HUDEP-2 (cell line): Measurements from ENCODE around the gene DCLK1.
"Not testable (repeated sequence)": the region's sequence is repeated elsewhere in the genome, so short reads cannot be mapped to it uniquely, and the experiment has no call there.

Experiments used
- DNase-seq, 76 experiments: peaks; one replicate each; lab custom pipeline; 2025; ENCODE audit not compliant: unreplicated experiment in 76 of 76; lab: John Stamatoyannopoulos, UW

DCLK1 gene

DNA sequence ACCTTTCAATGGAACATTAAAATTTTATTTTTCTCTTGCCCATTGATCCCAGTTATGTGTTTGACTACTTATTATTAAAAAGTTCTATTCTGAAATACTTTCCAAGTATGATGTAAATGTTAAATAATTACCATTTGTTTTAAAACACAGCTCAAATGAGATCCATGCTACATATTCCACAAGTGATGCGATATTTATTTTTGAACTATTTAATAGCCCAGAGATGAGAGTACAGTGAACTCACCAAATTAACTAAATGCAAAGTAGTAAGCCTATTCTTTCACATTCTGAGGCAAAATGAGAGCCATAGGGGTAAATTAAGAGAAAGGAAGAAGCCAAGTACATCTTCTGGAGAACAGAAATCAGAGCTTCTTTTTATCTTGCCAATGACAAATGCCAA, 1.2 kb upstream of the DCLK1 start:
- no peak for DNase-seq

DNA sequence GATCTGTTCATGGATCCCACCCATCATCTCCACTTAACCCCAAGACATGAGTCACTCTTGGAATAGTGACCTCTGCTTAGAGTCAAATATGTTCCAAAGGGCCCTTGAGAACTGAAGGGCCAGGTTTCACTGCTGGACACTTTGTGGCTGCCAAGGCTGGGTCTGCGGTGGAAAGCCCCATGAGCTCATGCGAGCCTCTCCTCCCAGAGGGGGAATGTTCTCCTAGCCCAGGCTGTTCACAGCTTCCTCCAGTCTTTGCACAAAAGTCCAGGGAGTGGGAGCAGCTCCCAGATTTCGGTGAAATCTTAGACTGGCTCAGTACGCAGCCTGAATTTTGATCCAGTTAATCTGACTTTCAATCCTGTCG, 732 bp upstream of the DCLK1 start:
- DNase-seq = no peak

GRCh38 chr13:36130552-36131221, 495 bp downstream of the DCLK1 start:
- DNase-seq = peak in 2 of 76 experiments; percentile 3 to 8

GRCh38 chr13:36130193-36130551, 1.0 kb downstream of the DCLK1 start:
- DNase-seq = no peak

DNA sequence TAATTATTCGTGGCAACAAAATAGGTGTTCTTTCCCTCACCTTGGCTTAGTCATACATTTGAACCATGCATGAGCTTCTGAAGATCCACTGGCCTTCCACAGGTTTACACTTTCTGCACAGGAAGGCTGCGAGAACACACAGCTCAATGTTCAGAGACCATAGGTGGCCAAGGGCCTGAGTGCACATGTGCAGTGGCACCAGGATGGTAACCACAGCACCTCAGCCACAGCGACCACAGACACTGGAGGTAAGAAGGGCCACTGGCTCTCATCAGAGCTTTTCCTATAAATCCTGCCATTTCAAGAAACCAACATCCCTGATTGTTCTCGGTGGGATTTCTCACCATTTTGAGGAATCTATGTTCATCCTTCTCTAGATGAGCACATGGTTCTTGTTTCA, 1.6 kb downstream of the DCLK1 start:
- no peak for DNase-seq

DNA sequence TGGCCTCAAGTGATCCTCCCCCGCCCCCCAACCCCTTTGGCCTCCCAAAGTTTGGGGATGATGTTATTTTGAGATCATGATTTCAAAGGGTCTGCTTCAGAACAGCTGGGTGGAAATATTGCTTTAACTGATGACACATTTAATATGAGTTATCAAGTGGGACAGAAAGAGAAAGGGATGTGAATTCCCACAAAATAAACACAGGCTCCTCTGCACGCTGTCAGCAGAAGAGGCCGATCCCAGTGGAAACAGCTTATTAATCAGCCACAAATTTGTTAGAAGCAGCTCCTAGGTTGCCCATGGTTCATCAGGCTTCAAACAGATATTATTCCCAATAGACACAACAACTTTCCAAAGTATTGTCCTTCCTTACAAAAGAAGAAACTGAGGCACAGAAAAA, 4.7 kb downstream of the DCLK1 start:
- DNase-seq = no peak

GRCh38 chr13:36125841-36126240, 5.3 kb downstream of the DCLK1 start:
- DNase-seq = no peak

DNA sequence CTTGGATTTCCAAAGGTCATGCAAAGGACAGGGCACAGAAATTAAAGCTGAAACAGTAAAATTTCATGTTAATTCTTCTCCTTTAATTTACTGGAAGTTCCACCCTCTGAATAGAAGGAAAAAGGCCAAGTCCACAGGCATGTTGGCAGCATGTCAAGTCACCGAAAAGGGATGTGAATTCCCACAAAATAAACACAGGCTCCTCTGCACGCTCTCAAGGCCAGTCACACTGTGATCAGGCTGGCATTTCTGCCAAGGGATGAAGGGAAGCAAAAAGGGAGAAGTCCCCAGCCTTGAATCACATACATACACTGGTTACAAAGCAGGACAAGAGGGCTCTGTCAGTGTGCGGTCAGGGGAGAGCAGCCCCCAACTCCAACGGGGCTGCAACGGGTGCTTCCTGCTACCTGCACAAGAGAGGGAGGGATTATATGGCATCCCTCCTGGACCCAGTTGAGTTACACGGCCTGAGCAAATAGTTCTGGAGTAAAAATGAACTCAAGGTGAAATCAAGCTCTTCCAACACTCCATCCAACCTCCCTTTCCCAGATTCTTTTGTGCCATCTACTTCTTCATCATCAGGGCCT, 6.9 kb downstream of the DCLK1 start:
- DNase-seq = no peak

DNA sequence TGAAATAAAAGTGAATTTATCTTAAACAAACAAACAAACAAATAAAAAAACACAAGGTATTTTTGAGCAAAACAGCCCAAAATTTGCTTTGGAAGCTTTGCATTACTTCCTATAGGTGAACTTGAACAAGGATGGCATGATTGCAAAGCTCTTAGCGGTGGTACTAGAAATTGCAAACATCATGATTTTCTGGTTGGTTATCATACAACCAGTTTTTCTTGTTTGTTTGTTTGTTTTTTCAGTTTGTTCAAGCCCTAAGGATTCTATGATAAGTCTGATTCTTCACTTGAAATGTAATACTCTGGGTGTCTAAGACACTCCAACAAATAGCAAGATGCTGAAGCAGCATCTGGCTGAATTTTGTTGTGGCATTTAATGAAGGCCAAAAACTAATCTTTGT, 15.9 kb downstream of the DCLK1 start:
- no peak for DNase-seq

GRCh38 chr13:36114233-36114632, 16.9 kb downstream of the DCLK1 start:
- no peak for DNase-seq

- DNase-seq = no peak
Observed at GRCh38 chr13:36108954-36109353, 22.2 kb downstream of the DCLK1 start.

DNA sequence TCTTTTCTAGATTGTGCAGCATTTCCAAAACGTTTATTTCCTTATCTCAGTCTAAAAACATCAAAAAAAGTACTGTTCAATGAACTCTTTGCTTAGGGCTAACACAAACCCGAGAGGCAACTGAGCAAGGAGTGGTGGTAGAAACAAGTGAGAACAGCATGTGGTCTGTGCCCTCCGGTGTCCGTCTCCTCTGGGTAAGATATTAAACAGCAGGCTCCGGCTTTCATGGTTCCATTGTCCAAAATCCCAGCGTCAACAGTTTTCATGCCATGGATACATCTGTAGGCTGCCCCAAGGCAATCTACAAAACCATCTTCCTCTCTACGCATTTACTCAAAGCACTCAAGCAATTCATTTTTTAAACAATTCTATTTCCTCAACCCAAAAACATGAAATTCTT, 22.8 kb downstream of the DCLK1 start:
- DNase-seq = no peak

- DNase-seq = no peak
Observed at GRCh38 chr13:36107521-36107920, 23.7 kb downstream of the DCLK1 start.

DNA sequence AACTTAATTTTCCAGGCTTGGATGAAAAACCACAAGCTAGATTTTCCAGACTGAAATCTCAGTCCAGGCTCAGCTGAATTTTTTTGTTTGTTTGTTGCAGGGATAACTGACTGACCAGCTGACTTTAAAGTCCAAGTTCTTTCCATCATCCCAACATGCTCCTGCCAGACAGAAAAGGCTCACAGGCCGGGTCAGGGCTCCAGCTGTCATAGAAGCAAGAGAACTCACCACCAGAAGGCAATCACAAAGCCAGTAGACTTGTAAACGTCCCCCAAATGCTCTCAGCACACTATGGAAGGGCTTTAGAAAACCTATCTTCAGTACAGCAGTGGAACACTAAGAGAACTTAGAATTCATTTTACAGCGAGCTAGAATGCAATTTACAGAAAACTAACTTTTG, 25.5 kb downstream of the DCLK1 start:
- DNase-seq = no peak

- no peak for DNase-seq
Observed at GRCh38 chr13:36102721-36103120, 28.5 kb downstream of the DCLK1 start.

GRCh38 chr13:36101907-36102306, 29.3 kb downstream of the DCLK1 start:
- DNase-seq = not testable (repeated sequence)

DNA sequence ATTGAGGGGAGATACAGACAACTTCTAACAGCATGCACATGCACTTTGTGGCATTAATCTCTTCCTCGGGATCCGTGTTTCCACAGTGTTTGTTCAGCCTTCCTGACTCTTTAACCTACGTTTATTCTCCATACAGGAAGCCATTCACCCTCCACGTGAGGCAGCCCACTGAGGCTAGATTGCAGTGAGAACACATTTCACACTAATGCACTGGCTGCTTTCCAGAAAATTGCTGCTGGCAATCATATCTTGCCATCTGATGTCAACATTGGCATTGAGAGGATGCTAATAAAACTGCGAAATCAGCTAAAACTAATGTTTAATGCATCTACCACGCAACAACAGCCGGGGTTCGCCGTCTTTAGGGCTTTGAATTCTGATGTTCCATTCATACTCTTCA, 30.0 kb downstream of the DCLK1 start:
- no peak for DNase-seq

GRCh38 chr13:36098080-36098479, 33.1 kb downstream of the DCLK1 start:
- no peak for DNase-seq

DNA sequence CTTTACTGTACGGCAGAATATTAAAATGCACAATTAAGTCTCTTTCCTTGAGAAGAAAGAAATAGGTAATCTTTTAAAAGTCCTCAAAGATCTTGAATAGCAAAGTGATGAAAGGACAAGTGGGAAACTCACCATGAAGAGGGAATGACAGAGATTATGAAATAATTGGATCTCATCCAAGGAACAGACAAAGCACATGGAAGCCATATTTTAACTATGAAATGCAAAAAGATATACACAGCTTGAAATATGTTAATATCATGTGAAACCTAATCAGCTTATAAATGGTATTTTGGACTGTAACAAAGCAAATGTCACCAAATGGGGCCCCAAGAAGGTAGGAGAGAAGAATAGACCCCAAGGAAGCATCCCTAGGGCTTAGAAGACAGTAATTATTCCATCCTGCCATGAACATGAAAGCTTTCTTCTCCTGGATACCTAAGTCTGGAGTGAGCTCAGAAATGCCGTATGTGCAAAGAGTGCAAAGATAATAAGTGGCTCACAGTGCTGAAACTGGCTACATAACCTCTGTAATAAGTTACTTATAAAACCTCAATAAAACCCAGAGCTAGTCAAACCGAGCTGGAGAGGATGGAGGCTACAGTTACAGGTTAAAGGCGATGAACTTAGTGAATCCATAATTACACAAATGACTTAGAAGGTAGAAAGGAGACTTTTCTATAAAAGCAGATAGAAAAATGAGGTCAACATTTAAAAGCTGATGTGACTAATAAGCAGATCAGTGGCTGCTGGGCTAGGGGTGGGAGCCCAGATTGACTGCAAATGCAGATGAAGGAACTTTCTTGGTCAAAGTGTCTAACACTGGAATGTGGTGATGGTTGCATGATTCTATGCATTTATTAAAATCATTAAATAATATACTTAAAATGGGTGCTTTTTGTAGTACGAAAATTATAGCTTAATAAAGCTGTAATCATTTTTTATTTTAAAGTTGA, 34.4 kb downstream of the DCLK1 start:
- DNase-seq = no peak

DNA sequence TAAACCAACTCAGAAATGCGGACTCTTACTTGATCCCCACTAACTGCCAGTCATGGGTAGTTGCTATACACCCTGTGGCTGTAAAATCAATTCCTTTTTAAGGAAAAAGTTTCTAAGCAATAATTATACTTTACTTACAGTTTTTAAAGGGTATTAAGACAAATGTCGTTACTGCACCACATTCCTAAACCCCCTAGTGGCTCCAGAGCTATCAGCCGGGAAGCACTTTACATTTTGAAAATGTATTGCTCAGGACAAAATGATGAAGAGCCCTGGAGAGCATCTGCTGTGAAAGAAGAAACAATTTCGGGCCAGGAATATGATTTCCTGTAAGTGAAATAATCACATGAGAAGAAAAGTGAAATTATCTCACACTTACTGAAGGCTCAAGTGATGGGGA, 36.7 kb downstream of the DCLK1 start:
- DNase-seq = no peak

- DNase-seq = peak in 5 of 76 experiments; percentile 5 to 39 (median 14)
Observed at GRCh38 chr13:36090592-36090991, 40.6 kb downstream of the DCLK1 start.

- no peak for DNase-seq
Observed at GRCh38 chr13:36089130-36089647, 42.0 kb downstream of the DCLK1 start.
